HEK293 (cell line): Measurements from ENCODE around the gene ERAL1.

ENCODE experiments used
- CTCF ChIA-PET: fragments of 350-600 bp; formaldehyde crosslinking; extraction: SDS; loops from one replicate; lab custom pipeline; 2021; ENCODE audit warnings: antibody characterized with exemption; lab: Yijun Ruan, JAX
- POLR2A ChIA-PET: fragments of 300-600 bp; formaldehyde crosslinking; extraction: SDS; loops from one replicate; lab custom pipeline; 2020; ENCODE audit warnings: antibody characterized with exemption, inconsistent platforms; lab: Yijun Ruan, JAX
- H3K27ac ChIP-seq: fragments of 200-500 bp; sonication (Bioruptor generic); 2 replicates; pipeline ENCODE4 v1.5.1; 2014; ENCODE audit warnings: low read depth, low read length, control low read depth, inconsistent platforms; ENCODE audit errors: extremely low read depth
- H3K36me3 ChIP-seq, 2 experiments: fragments of 200-500 bp in 1 of 2; sonication (Bioruptor generic) in 1 of 2; 1 replicate in 1 of 2; 2 replicates in 1 of 2; pipeline ENCODE4 v1.5.1; 2014 to 2017; ENCODE audit warnings: inconsistent platforms in 2 of 2, low read length in 2 of 2; ENCODE audit not compliant: control insufficient read depth in 2 of 2, insufficient read depth in 1 of 2
- H3K4me1 ChIP-seq: fragments of 200-500 bp; sonication (Bioruptor generic); 2 replicates; pipeline ENCODE4 v1.5.1; 2014; ENCODE audit warnings: mild to moderate bottlenecking, low read length, inconsistent platforms; ENCODE audit not compliant: control insufficient read depth, insufficient read depth
- H3K4me3 ChIP-seq: 2 replicates; pipeline ENCODE4 v1.5.1; 2011; ENCODE audit warnings: low read depth, mild to moderate bottlenecking, control low read depth, low read length, moderate library complexity
- H3K9me3 ChIP-seq: fragments of 200-500 bp; sonication (Bioruptor generic); 2 replicates; pipeline ENCODE4 v1.5.1; 2014; ENCODE audit warnings: low read depth, low read length, inconsistent platforms; ENCODE audit not compliant: control insufficient read depth, insufficient read depth
- BCL11B ChIP-seq: fragments of 450-650 bp; formaldehyde crosslinking; IDR thresholded peaks from 2 replicates; pipeline ENCODE4 v1.5.1; 2016; ENCODE audit warnings: low read depth, missing biosample characterization, missing genetic modification characterization
- BCL6B ChIP-seq: fragments of 450-650 bp; formaldehyde crosslinking; IDR thresholded peaks from 2 replicates; pipeline ENCODE4 v1.5.1; 2017; ENCODE audit warnings: missing biosample characterization, missing genetic modification characterization
- EGR2 ChIP-seq: fragments of 450-650 bp; formaldehyde crosslinking; IDR thresholded peaks from 2 replicates; pipeline ENCODE4 v1.5.1; 2016; ENCODE audit warnings: low read depth, missing biosample characterization, missing genetic modification characterization
- HOXC10 ChIP-seq: sonication (generic); formaldehyde crosslinking; IDR thresholded peaks from 2 replicates; pipeline ENCODE4 v1.8.1; 2023; ENCODE audit warnings: mild to moderate bottlenecking, missing genetic modification reagents
- OVOL3 ChIP-seq: fragments of 450-650 bp; formaldehyde crosslinking; IDR thresholded peaks from 2 replicates; pipeline ENCODE4 v1.5.1; 2016; ENCODE audit warnings: missing biosample characterization, missing genetic modification characterization
- ZEB2 ChIP-seq: fragments of 450-650 bp; formaldehyde crosslinking; IDR thresholded peaks from 2 replicates; pipeline ENCODE4 v1.5.1; 2016; ENCODE audit warnings: missing biosample characterization, missing genetic modification characterization
- ZFHX2 ChIP-seq: fragments of 450-650 bp; formaldehyde crosslinking; conservative IDR thresholded peaks from 2 replicates; pipeline ENCODE4 v1.5.1; 2016; ENCODE audit warnings: missing biosample characterization, missing genetic modification characterization
- ZNF214 ChIP-seq: fragments of 450-650 bp; formaldehyde crosslinking; IDR thresholded peaks from 2 replicates; pipeline ENCODE4 v1.5.1; 2017; ENCODE audit warnings: missing biosample characterization, mild to moderate bottlenecking, missing genetic modification characterization, borderline replicate concordance
- ZNF394 ChIP-seq: fragments of 450-650 bp; formaldehyde crosslinking; IDR thresholded peaks from 2 replicates; pipeline ENCODE4 v1.5.1; 2016; ENCODE audit warnings: missing biosample characterization, missing genetic modification characterization, mild to moderate bottlenecking, moderate library complexity, borderline replicate concordance
- ZNF423 ChIP-seq: fragments of 450-650 bp; formaldehyde crosslinking; IDR thresholded peaks from 2 replicates; pipeline ENCODE4 v1.5.1; 2016; ENCODE audit warnings: missing biosample characterization, missing genetic modification characterization
- ZNF514 ChIP-seq: fragments of 450-650 bp; formaldehyde crosslinking; IDR thresholded peaks from 2 replicates; pipeline ENCODE4 v1.5.1; 2016; ENCODE audit warnings: missing biosample characterization, missing genetic modification characterization
- ZNF518A ChIP-seq: fragments of 450-650 bp; formaldehyde crosslinking; conservative IDR thresholded peaks from 2 replicates; pipeline ENCODE4 v1.5.1; 2016; ENCODE audit warnings: low read depth, missing biosample characterization, missing genetic modification characterization
- ZNF544 ChIP-seq: fragments of 450-650 bp; formaldehyde crosslinking; IDR thresholded peaks from 2 replicates; pipeline ENCODE4 v1.5.0; 2017; ENCODE audit warnings: missing biosample characterization, missing genetic modification characterization
- ZNF600 ChIP-seq: fragments of 450-650 bp; formaldehyde crosslinking; IDR thresholded peaks from 2 replicates; pipeline ENCODE4 v1.5.1; 2016; ENCODE audit warnings: missing biosample characterization, missing genetic modification characterization
- ZNF626 ChIP-seq: fragments of 450-650 bp; sonication (Bioruptor Pico); formaldehyde crosslinking; IDR thresholded peaks from 2 replicates; pipeline ENCODE4 v1.5.1; 2018; ENCODE audit warnings: missing biosample characterization, missing genetic modification characterization, inconsistent platforms
- ZNF660 ChIP-seq: fragments of 450-650 bp; IDR thresholded peaks from 2 replicates; pipeline ENCODE4 v1.5.1; 2018; ENCODE audit warnings: missing biosample characterization, mild to moderate bottlenecking, missing genetic modification characterization
- ZNF677 ChIP-seq: fragments of 450-650 bp; IDR thresholded peaks from 2 replicates; pipeline ENCODE4 v1.5.0; 2018; ENCODE audit warnings: missing biosample characterization, mild to moderate bottlenecking, missing genetic modification characterization, moderate library complexity
- ZNF704 ChIP-seq: fragments of 450-650 bp; formaldehyde crosslinking; IDR thresholded peaks from 2 replicates; pipeline ENCODE4 v1.5.1; 2016; ENCODE audit warnings: missing biosample characterization, missing genetic modification characterization

ERAL1 gene

GRCh38 chr17:28883967-28884702 is 29.3 kb downstream of the ERAL1 start:
- TF ChIP-seq ZNF704 (tag by site-specific recombination) (no peak), ZNF518A (no peak), ZEB2 (tag by site-specific recombination) (no peak), ZNF544 (no peak), ZNF394 (tag by site-specific recombination) (no peak), ZNF626 (tag by site-specific recombination) (no peak), ZFHX2 (tag by site-specific recombination) (peak; percentile 58), HOXC10 (CRISPR knock-in tag) (no peak), ZNF600 (tag by site-specific recombination) (0 out of 2 replicates have a peak, but pooled peaks have one; percentile 2), ZNF660 (no peak), ZNF677 (tag by site-specific recombination) (no peak), BCL11B (tag by site-specific recombination) (no peak), ZNF214 (tag by site-specific recombination) (no peak), OVOL3 (tag by site-specific recombination) (no peak), ZNF514 (tag by site-specific recombination) (no peak), BCL6B (tag by site-specific recombination) (no peak), EGR2 (tag by site-specific recombination) (peak; percentile 80), ZNF423 (tag by site-specific recombination) (peak; percentile 34; the same call in 1 of the 2 replicates)
- no peak overlapping the region for H3K4me3 ChIP-seq
- H3K36me3 ChIP-seq = peaks cover 8 to 87% of the 10 kb centered on the region in 2 experiments; a peak in 2 of 3 replicates
- POLR2A ChIA-PET = interaction anchor here (0.5 kb wide), 1 partner anchor 72 kb away, joined by 3 read pairs; no protein-coding TSS in a partner anchor
- no peaks in the 10 kb centered on the region for H3K4me1 ChIP-seq
- no peaks in the 10 kb centered on the region for H3K9me3 ChIP-seq
- H3K27ac ChIP-seq = no peak overlapping the region
- CTCF ChIA-PET = interaction anchor here (0.7 kb wide), 2 partner anchors 27 to 258 kb away, joined by 4 read pairs; no protein-coding TSS in a partner anchor
